ENCODE measurements around the gene ERO1B. TPM values are rescaled to one million over a fixed set of nuclear protein-coding genes. Genes with fewer than 3 reads are reported as not detected.

The ERO1B gene
- total RNA-seq, 2 donors from 2014 or later: 4.9 to 5.6 TPM

GRCh38 chr1:236288620-236288976 lies 6.8 kb upstream of the ERO1B start:
- no peak for TF ChIP-seq CTCF (conservative IDR thresholded peaks at IDR 0.05)
- Mint-ChIP-seq H3K27ac (no peak overlapping the region), H3K4me3 (no peak overlapping the region), H3K36me3 (ENCODE audit: low read depth) (no peaks in the 10 kb centered on the region), H3K4me1 (peaks cover 15% of the 10 kb centered on the region), H3K9me3 (no peaks in the 10 kb centered on the region), H3K27me3 (ENCODE audit: insufficient read depth) (peaks cover 19% of the 10 kb centered on the region)
- Histone ChIP-seq H3K4me3 (ENCODE audit: low read length) (no peak overlapping the region), H3K9ac (ENCODE audit: extremely low read depth, low read length, poor library complexity, severe bottlenecking) (no peak overlapping the region), H3K27me3 (ENCODE audit: control insufficient read depth, insufficient read depth, low read length, poor library complexity, severe bottlenecking) (no peaks in the 10 kb centered on the region), H3K27ac (ENCODE audit: low read depth, low read length) (no peak overlapping the region), H3K36me3 (ENCODE audit: control insufficient read depth, insufficient read depth, low read length) (no peaks in the 10 kb centered on the region), H3K9me3 (ENCODE audit: control insufficient read depth, low read length) (no peaks in the 10 kb centered on the region), H3K4me1 (ENCODE audit: control insufficient read depth, insufficient read depth, low read length) (peaks cover 9% of the 10 kb centered on the region)
- WGBS, 2 experiments (ENCODE audit: insufficient coverage in 1 of 2, insufficient read length in 1 of 2): 99 to 100% methylated on average over 1 to 5 of the region's 5 CpGs
- DNase-seq: no peak

GRCh38 chr1:236287757-236288619 lies 6.2 kb upstream of the ERO1B start:
- Mint-ChIP-seq H3K27ac (no peak overlapping the region), H3K27me3 (ENCODE audit: insufficient read depth) (peaks cover 25% of the 10 kb centered on the region), H3K4me3 (no peak overlapping the region), H3K4me1 (peaks cover 15% of the 10 kb centered on the region), H3K36me3 (ENCODE audit: low read depth) (no peaks in the 10 kb centered on the region), H3K9me3 (no peaks in the 10 kb centered on the region)
- peak; percentile 91 for DNase-seq
- Histone ChIP-seq H3K4me3 (ENCODE audit: low read length) (no peak overlapping the region), H3K4me1 (ENCODE audit: control insufficient read depth, insufficient read depth, low read length) (peaks cover 9% of the 10 kb centered on the region), H3K9ac (ENCODE audit: extremely low read depth, low read length, poor library complexity, severe bottlenecking) (no peak overlapping the region), H3K27me3 (ENCODE audit: control insufficient read depth, insufficient read depth, low read length, poor library complexity, severe bottlenecking) (peaks cover 4% of the 10 kb centered on the region), H3K36me3 (ENCODE audit: control insufficient read depth, insufficient read depth, low read length) (no peaks in the 10 kb centered on the region), H3K9me3 (ENCODE audit: control insufficient read depth, low read length) (no peaks in the 10 kb centered on the region), H3K27ac (ENCODE audit: low read depth, low read length) (no peak overlapping the region)
- TF ChIP-seq CTCF (conservative IDR thresholded peaks at IDR 0.05): no peak
- 89 to 92% methylated on average over 19 to 22 of the region's 22 CpGs for WGBS, 2 experiments (ENCODE audit: insufficient coverage in 1 of 2, insufficient read length in 1 of 2)

GRCh38 chr1:236287356-236287755 lies 5.6 kb upstream of the ERO1B start:
- no peak overlapping the region for H3K27ac ChIP-seq (ENCODE audit: low read depth, low read length)
- no peaks in the 10 kb centered on the region for H3K36me3 Mint-ChIP-seq (ENCODE audit: low read depth)
- H3K9ac ChIP-seq (ENCODE audit: extremely low read depth, low read length, poor library complexity, severe bottlenecking): no peak overlapping the region
- H3K4me1 Mint-ChIP-seq: peaks cover 15% of the 10 kb centered on the region
- peaks cover 9% of the 10 kb centered on the region for H3K4me1 ChIP-seq (ENCODE audit: control insufficient read depth, insufficient read depth, low read length)
- TF ChIP-seq CTCF (conservative IDR thresholded peaks at IDR 0.05): no peak
- H3K27me3 Mint-ChIP-seq (ENCODE audit: insufficient read depth): peaks cover 31% of the 10 kb centered on the region
- H3K9me3 ChIP-seq (ENCODE audit: control insufficient read depth, low read length): no peaks in the 10 kb centered on the region
- no peak overlapping the region for H3K4me3 ChIP-seq (ENCODE audit: low read length)
- no peak overlapping the region for H3K27ac Mint-ChIP-seq
- H3K36me3 ChIP-seq (ENCODE audit: control insufficient read depth, insufficient read depth, low read length): no peaks in the 10 kb centered on the region
- H3K4me3 Mint-ChIP-seq: no peak overlapping the region
- DNase-seq: no peak
- 95 to 97% methylated on average over 11 to 12 of the region's 12 CpGs for WGBS, 2 experiments (ENCODE audit: insufficient coverage in 1 of 2, insufficient read length in 1 of 2)
- H3K9me3 Mint-ChIP-seq: no peaks in the 10 kb centered on the region
- H3K27me3 ChIP-seq (ENCODE audit: control insufficient read depth, insufficient read depth, low read length, poor library complexity, severe bottlenecking): peaks cover 10% of the 10 kb centered on the region
